Forelimb muscle (tissue), 1 donor: ENCODE measurements around the gene TSPYL4. TPM values are rescaled to one million over a fixed set of nuclear protein-coding genes. Genes with fewer than 3 reads are reported as not detected.
"Not testable (repeated sequence)": the region's sequence is repeated elsewhere in the genome, so short reads cannot be mapped to it uniquely, and the experiment has no call there.

Experiments
- DNase-seq: peaks from one replicate; pipeline ENCODE4 v3.0.0-alpha.2; 2013; ENCODE audit warnings: low read depth
- polyA plus RNA-seq: library from polyadenylated mRNA; unstranded; fragments of 120-200 nt; gene quantifications from one replicate; pipeline ENCODE4 v1.2.1, GENCODE V29; 2013; ENCODE audit not compliant: insufficient read length

TSPYL4 gene
- polyA plus RNA-seq, result 15.1 TPM

- DNase-seq, result peak; percentile 97
Observed at GRCh38 chr6:116253505-116254296, at the start of gene TSPYL4. Gene TSPYL4 (minus strand): TSS chr6:116254075. CDS start chr6:116254008, 67 bp downstream.

GRCh38 chr6:116301104-116301503 is 47.2 kb upstream of the TSPYL4 start:
- DNase-seq, result no peak

GRCh38 chr6:116300566-116300965 is 46.7 kb upstream of the TSPYL4 start:
- no peak for DNase-seq

GRCh38 chr6:116298973-116299372 is 45.1 kb upstream of the TSPYL4 start:
- DNase-seq, result no peak

- no peak for DNase-seq
Observed at GRCh38 chr6:116298273-116298672, 44.4 kb upstream of the TSPYL4 start.

- no peak for DNase-seq
Observed at GRCh38 chr6:116292553-116292952, 38.7 kb upstream of the TSPYL4 start.

GRCh38 chr6:116291701-116292396 is 38.0 kb upstream of the TSPYL4 start:
- no peak for DNase-seq

GRCh38 chr6:116290799-116291198 is 36.9 kb upstream of the TSPYL4 start:
- no peak for DNase-seq

- DNase-seq, result no peak
Observed at GRCh38 chr6:116289876-116290275, 36.0 kb upstream of the TSPYL4 start.

GRCh38 chr6:116287689-116288282 is 33.9 kb upstream of the TSPYL4 start:
- no peak for DNase-seq

- DNase-seq, result no peak
Observed at GRCh38 chr6:116286773-116287358, 33.0 kb upstream of the TSPYL4 start.

- DNase-seq, result not testable (repeated sequence)
Observed at GRCh38 chr6:116284984-116285383, 31.1 kb upstream of the TSPYL4 start.

GRCh38 chr6:116283191-116283590 is 29.3 kb upstream of the TSPYL4 start:
- DNase-seq, result no peak

GRCh38 chr6:116282698-116283097 is 28.8 kb upstream of the TSPYL4 start:
- no peak for DNase-seq

- DNase-seq, result no peak
Observed at GRCh38 chr6:116280933-116281316, 27.1 kb upstream of the TSPYL4 start.

GRCh38 chr6:116280161-116280932 is 26.5 kb upstream of the TSPYL4 start:
- no peak for DNase-seq

- peak; percentile 96 for DNase-seq
Observed at GRCh38 chr6:116279232-116280160, 25.6 kb upstream of the TSPYL4 start, which contains the start of gene TSPYL1. Gene TSPYL1 (minus strand): TSS chr6:116279930. CDS start chr6:116279830, 100 bp downstream.

GRCh38 chr6:116278854-116279231 is 25.0 kb upstream of the TSPYL4 start:
- no peak for DNase-seq

GRCh38 chr6:116278481-116278829 is 24.6 kb upstream of the TSPYL4 start:
- DNase-seq, result no peak

GRCh38 chr6:116277124-116277523 is 23.2 kb upstream of the TSPYL4 start:
- no peak for DNase-seq
